H1 (cell line): Measurements from ENCODE around the gene BUD13. TPM values are rescaled to one million over a fixed set of nuclear protein-coding genes. Genes with fewer than 3 reads are reported as not detected.

Source experiments
- CTCF ChIA-PET: fragments of 300-600 bp; sonication (Branson Sonifier 250); formaldehyde crosslinking; loops from one replicate; lab custom pipeline; 2021; ENCODE audit not compliant: partially characterized antibody; lab: Charles Lee
- POLR2A ChIA-PET: fragments of 300-600 bp; sonication (Branson Sonifier 250); formaldehyde crosslinking; loops from one replicate; lab custom pipeline; 2021; ENCODE audit warnings: inconsistent platforms; ENCODE audit not compliant: partially characterized antibody; lab: Charles Lee
- DNase-seq, 2 experiments: peaks; one replicate each; pipeline versions ENCODE4 v3.0.0 to v3.0.0-alpha.2; 2010 to 2022; ENCODE audit warnings: low spot score in 2 of 2, low read depth in 1 of 2, mixed read lengths in 1 of 2
- FAIRE-seq: peaks from 2 replicates; lab custom pipeline; 2011; peaks lifted over from hg19 to GRCh38; lab: Jason Lieb, UNC
- H2AFZ ChIP-seq: 2 replicates; pipeline ENCODE4 v1.8.1; 2012; ENCODE audit warnings: low read length, inconsistent platforms
- H2AK5ac ChIP-seq: 2 replicates; pipeline ENCODE4 v1.6.1; 2013; ENCODE audit warnings: low read depth, low read length
- H2BK120ac ChIP-seq: replicated peaks from 2 replicates; pipeline ENCODE3; 2013; ENCODE audit warnings: low read depth, low read length, inconsistent platforms
- H2BK12ac ChIP-seq: 2 replicates; pipeline ENCODE4 v1.6.1; 2013; ENCODE audit warnings: low read depth, low read length
- H2BK15ac ChIP-seq: 2 replicates; pipeline ENCODE4 v1.6.1; 2013; ENCODE audit warnings: low read length
- H2BK20ac ChIP-seq: 2 replicates; pipeline ENCODE4 v1.6.1; 2013; ENCODE audit warnings: low read length
- H2BK5ac ChIP-seq: 2 replicates; pipeline ENCODE4 v1.6.1; 2013; ENCODE audit warnings: low read depth, low read length
- H3K14ac ChIP-seq: 2 replicates; pipeline ENCODE4 v1.6.1; 2013; ENCODE audit warnings: inconsistent platforms; ENCODE audit not compliant: insufficient read length
- H3K18ac ChIP-seq: 2 replicates; pipeline ENCODE4 v1.6.1; 2013; ENCODE audit warnings: low read length; ENCODE audit errors: extremely low read depth
- H3K23ac ChIP-seq: 2 replicates; pipeline ENCODE4 v1.6.1; 2013; ENCODE audit warnings: inconsistent platforms; ENCODE audit not compliant: insufficient read length
- H3K23me2 ChIP-seq: 2 replicates; pipeline ENCODE4 v1.6.1; 2013; ENCODE audit warnings: low read depth, low read length
- H3K27ac ChIP-seq: 2 replicates; pipeline ENCODE4 v1.6.1; 2011; ENCODE audit warnings: low read depth, low read length, inconsistent platforms
- H3K27me3 ChIP-seq, 4 experiments: replicated peaks in 1 of 4; 1 replicate in 1 of 4; 2 replicates in 3 of 4; pipeline versions ENCODE4 v1.6.1 to v1.8.1; 2011 to 2013; ENCODE audit warnings: low read length in 3 of 4, mild to moderate bottlenecking in 3 of 4, inconsistent platforms in 2 of 4, mixed read lengths in 2 of 4, moderate library complexity in 1 of 4; ENCODE audit not compliant: control insufficient read depth in 3 of 4, insufficient read depth in 3 of 4; ENCODE audit errors: extremely low read depth in 1 of 4
- H3K36me3 ChIP-seq, 4 experiments: 2 replicates each; pipeline versions ENCODE4 v1.6.1 to v1.8.1; 2011 to 2013; ENCODE audit warnings: mild to moderate bottlenecking in 4 of 4, low read length in 3 of 4, moderate library complexity in 2 of 4, control low read depth in 1 of 4, inconsistent platforms in 1 of 4; ENCODE audit not compliant: insufficient read depth in 4 of 4, control insufficient read depth in 2 of 4
- H3K4ac ChIP-seq: replicated peaks from 2 replicates; pipeline ENCODE3; 2013; ENCODE audit warnings: low read length, low read depth, mixed read lengths, inconsistent platforms; ENCODE audit not compliant: insufficient read length
- H3K4me1 ChIP-seq, 4 experiments: replicated peaks in 1 of 4; 1 replicate in 1 of 4; 2 replicates in 3 of 4; pipeline versions ENCODE4 v1.6.1 to v1.8.1; 2011 to 2013; ENCODE audit warnings: low read length in 3 of 4, inconsistent platforms in 2 of 4, mixed read lengths in 1 of 4; ENCODE audit not compliant: insufficient read depth in 4 of 4, control insufficient read depth in 3 of 4
- H3K4me2 ChIP-seq, 2 experiments: 2 replicates each; pipeline versions ENCODE4 v1.6.1 to v1.8.1; 2011 to 2013; ENCODE audit warnings: low read depth in 2 of 2, low read length in 2 of 2, control low read depth in 1 of 2, inconsistent platforms in 1 of 2, mild to moderate bottlenecking in 1 of 2; ENCODE audit not compliant: insufficient read depth in 1 of 2
- H3K4me3 ChIP-seq, 4 experiments: fragments of 200-600, 300-600 bp in 1 of 4; sonication (generic), shearing (Covaris generic), sonication (Bioruptor Twin) in 1 of 4; 2 replicates each; pipeline versions ENCODE4 v1.5.1 to v1.8.1; 2011 to 2016; ENCODE audit warnings: low read length in 4 of 4, low read depth in 3 of 4, control low read depth in 2 of 4, inconsistent platforms in 2 of 4, mild to moderate bottlenecking in 2 of 4, mixed read lengths in 1 of 4, moderate library complexity in 1 of 4; ENCODE audit not compliant: insufficient read depth in 2 of 4; ENCODE audit errors: extremely low read depth in 1 of 4
- H3K56ac ChIP-seq: replicated peaks from 2 replicates; pipeline ENCODE3; 2013; ENCODE audit warnings: low read depth, mild to moderate bottlenecking, mixed read lengths, low read length, inconsistent platforms; ENCODE audit not compliant: insufficient read length
- H3K79me1 ChIP-seq: 2 replicates; pipeline ENCODE4 v1.6.1; 2013; ENCODE audit warnings: low read depth, low read length, control low read depth
- H3K79me2 ChIP-seq, 2 experiments: 2 replicates each; pipeline versions ENCODE4 v1.6.1 to v1.8.1; 2012 to 2013; ENCODE audit warnings: low read length in 2 of 2, mild to moderate bottlenecking in 2 of 2, inconsistent platforms in 1 of 2; ENCODE audit not compliant: insufficient read depth in 2 of 2, control insufficient read depth in 1 of 2
- H3K9ac ChIP-seq, 4 experiments: replicated peaks in 1 of 4; 1 replicate in 1 of 4; 2 replicates in 3 of 4; pipeline versions ENCODE4 v1.6.1 to v1.8.1; 2011 to 2013; ENCODE audit warnings: low read depth in 3 of 4, low read length in 3 of 4, control low read depth in 2 of 4, mild to moderate bottlenecking in 2 of 4, moderate library complexity in 2 of 4, inconsistent platforms in 1 of 4; ENCODE audit errors: extremely low read depth in 1 of 4
- H3K9me3 ChIP-seq, 2 experiments: 2 replicates each; pipeline versions ENCODE4 v1.6.1 to v1.8.1; 2012 to 2013; ENCODE audit warnings: mild to moderate bottlenecking in 2 of 2, moderate library complexity in 2 of 2, control low read depth in 1 of 2, inconsistent platforms in 1 of 2, low read depth in 1 of 2, low read length in 1 of 2, mixed read lengths in 1 of 2; ENCODE audit not compliant: insufficient read depth in 2 of 2
- H4K20me1 ChIP-seq, 2 experiments: replicated peaks in 1 of 2; 2 replicates each; pipeline versions ENCODE3 to v1.8.1; 2011 to 2013; ENCODE audit warnings: inconsistent platforms in 2 of 2, low read length in 2 of 2, mild to moderate bottlenecking in 1 of 2; ENCODE audit not compliant: insufficient read depth in 2 of 2, control insufficient read depth in 1 of 2
- H4K5ac ChIP-seq: 2 replicates; pipeline ENCODE4 v1.6.1; 2013; ENCODE audit warnings: low read length, low read depth, mixed read lengths, inconsistent platforms; ENCODE audit not compliant: insufficient read length
- H4K8ac ChIP-seq: 2 replicates; pipeline ENCODE4 v1.8.0; 2013; ENCODE audit warnings: mild to moderate bottlenecking, moderate library complexity, low read length, inconsistent platforms; ENCODE audit not compliant: insufficient read depth; ENCODE audit errors: extremely low read depth
- H4K91ac ChIP-seq: replicated peaks from 2 replicates; pipeline ENCODE3; 2013; ENCODE audit warnings: low read length, mixed read lengths, inconsistent platforms; ENCODE audit not compliant: insufficient read length
- RAD21 ChIP-seq, 2 experiments: IDR thresholded peaks in 1 of 2; conservative IDR thresholded peaks in 1 of 2; 2 replicates each; pipeline ENCODE4 v1.6.1; 2011; ENCODE audit warnings: low read depth in 2 of 2, low read length in 2 of 2, improper control_type of control experiment in 1 of 2, inconsistent platforms in 1 of 2, mild to moderate bottlenecking in 1 of 2, moderate library complexity in 1 of 2
- RNF2 ChIP-seq: fragments of 200-900, 300-1000 bp; sonication (generic); IDR thresholded peaks from 2 replicates; pipeline ENCODE4 v1.7.1; 2016; ENCODE audit warnings: borderline replicate concordance, low read depth, mild to moderate bottlenecking, antibody characterized with exemption, low read length; ENCODE audit not compliant: poor library complexity, severe bottlenecking; ENCODE audit errors: missing control alignments
- SIN3A ChIP-seq, 2 experiments: IDR thresholded peaks in 1 of 2; conservative IDR thresholded peaks in 1 of 2; 2 replicates each; pipeline ENCODE4 v1.6.1; 2011 to 2012; ENCODE audit warnings: low read length in 2 of 2, improper control_type of control experiment in 1 of 2, low read depth in 1 of 2, mild to moderate bottlenecking in 1 of 2
- TCF12 ChIP-seq: IDR thresholded peaks from 2 replicates; pipeline ENCODE4 v1.6.1; 2011; ENCODE audit warnings: low read depth, mild to moderate bottlenecking, low read length
- WGBS, 2 experiments: shearing (Covaris generic) in 1 of 2; methylation state at CpG; one replicate each; pipeline versions ENCODE4 v1.1.6 to v1.1.7; 2013 to 2015; ENCODE audit warnings: low lambda C conversion rate in 2 of 2, mixed read lengths in 2 of 2, inconsistent platforms in 1 of 2, low coverage in 1 of 2, missing lambda C conversion rate in 1 of 2; ENCODE audit not compliant: insufficient replicate concordance in 2 of 2, insufficient coverage in 1 of 2, insufficient read length in 1 of 2; ENCODE audit errors: extremely low coverage in 1 of 2, missing lambda C conversion rate in 1 of 2; 5-methylcytosine and 5-hydroxymethylcytosine counted together
- polyA plus RNA-seq, 7 experiments: library from polyadenylated mRNA; depleted of rRNA in 3 of 7; stranded (reverse) in 5 of 7; unstranded in 2 of 7; fragments of >200 nt in 5 of 7; fragments of 200-250 nt in 2 of 7; gene quantifications; 1 replicate in 5 of 7; 2 replicates in 1 of 7; 4 replicates in 1 of 7; pipeline versions ENCODE4 v1.2.1 to v1.2.3, GENCODE V29; 2011 to 2013; ENCODE audit warnings: missing spikeins in 2 of 7, mixed read lengths in 2 of 7
- total RNA-seq: library from RNA; stranded (reverse); fragmentation: NEBNext Ultra II Directional; extraction: Animal tissue kit (Norgen Biotek cat#: 25700); gene quantifications from 2 replicates; pipeline ENCODE4 v1.2.1, GENCODE V29; 2021
- TF ChIP-seq, protein P1 (sequence below), 3 experiments: IDR thresholded peaks; 1 replicate in 2 of 3; 2 replicates in 1 of 3; pipeline versions ENCODE4 v1.5.1 to v1.6.1; 2011; ENCODE audit warnings: low read length in 3 of 3, mild to moderate bottlenecking in 3 of 3, inconsistent platforms in 2 of 3, low read depth in 1 of 3, moderate library complexity in 1 of 3; ENCODE audit not compliant: insufficient read depth in 1 of 3; ENCODE audit errors: control extremely low read depth in 1 of 3

BUD13 gene
- total and polyA plus RNA-seq, 2 of the 8 experiments (the other 6 are each of a cell fraction or from before 2014, with no cell fraction given), result 24.8 to 27.2 TPM

DNA sequence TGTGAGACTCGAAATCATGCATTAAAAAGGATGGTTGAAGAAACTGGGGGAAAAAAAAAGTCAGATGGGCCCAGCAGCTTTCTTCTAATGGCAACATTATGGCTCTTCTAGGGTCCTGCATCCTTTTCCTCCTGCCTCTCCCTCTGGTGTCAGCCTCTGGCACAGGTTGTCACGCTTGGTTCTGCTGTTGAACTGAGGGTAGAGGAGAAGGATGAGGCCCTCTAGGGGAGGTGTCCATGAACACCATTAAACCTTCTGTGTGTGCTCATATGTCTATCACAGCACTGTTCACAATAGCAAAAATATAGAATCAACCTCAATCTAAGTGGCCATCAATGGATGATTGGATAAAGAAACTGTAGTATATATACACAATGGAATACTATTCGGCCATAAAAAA is 36.0 kb downstream of the BUD13 start:
- 76% methylated on average over 3 of the region's 3 CpGs; no CpG with 5 or more reads in 1 of the 2 experiments for WGBS, 2 experiments
- H2BK15ac ChIP-seq, result no peak overlapping the region
- H3K4ac ChIP-seq, result no peak overlapping the region
- no peak overlapping the region for H3K4me3 ChIP-seq
- ChIA-PET POLR2A (no interaction called here), CTCF (interaction anchor here (1.0 to 11.9 kb wide), 13 partner anchors 12 to 495 kb away, joined by 3 to 334 read pairs (median 5); partner anchors contain the start of genes APOA1 and ZPR1)
- no peak overlapping the region for H2BK5ac ChIP-seq
- H4K91ac ChIP-seq, result no peak overlapping the region
- H3K27ac ChIP-seq, result no peak overlapping the region
- H2BK120ac ChIP-seq, result no peak overlapping the region
- FAIRE-seq (peak; percentile 82), DNase-seq (peak in 1 of 2 experiments; percentile 45)
- no peaks in the 10 kb centered on the region for H3K36me3 ChIP-seq
- peaks cover 0 to 10% (median 6%) of the 10 kb centered on the region in 4 experiments; a peak in 6 of 7 replicates for H3K4me1 ChIP-seq
- H3K9me3 ChIP-seq, result no peaks in the 10 kb centered on the region
- H4K5ac ChIP-seq, result no peak overlapping the region
- no peak overlapping the region for H3K4me2 ChIP-seq
- no peak overlapping the region for H3K18ac ChIP-seq
- no peaks in the 10 kb centered on the region for H4K20me1 ChIP-seq
- H3K9ac ChIP-seq, result no peak overlapping the region
- H4K8ac ChIP-seq, result no peak overlapping the region
- H3K14ac ChIP-seq, result no peak overlapping the region
- H2AFZ ChIP-seq, result no peak overlapping the region
- H3K56ac ChIP-seq, result no peak overlapping the region
- no peak overlapping the region for H2BK20ac ChIP-seq
- no peaks in the 10 kb centered on the region for H3K79me2 ChIP-seq
- H2BK12ac ChIP-seq, result no peak overlapping the region
- H3K79me1 ChIP-seq, result no peaks in the 10 kb centered on the region
- TF ChIP-seq TCF12 (no peak), RNF2 (no peak), SIN3A (conservative IDR thresholded peaks at IDR 0.05 in 1 of 2, IDR thresholded peaks at IDR 0.05 in 1 of 2; ENCODE audit: low read depth in 1 of 2, low read length in 2 of 2) (no peak), RAD21 (IDR thresholded peaks at IDR 0.05 in 1 of 2, conservative IDR thresholded peaks at IDR 0.05 in 1 of 2; ENCODE audit: low read depth in 2 of 2, low read length in 2 of 2) (peak; percentile 13 to 44; a peak in 3 of 4 replicates)
- TF ChIP-seq, protein P1, sequence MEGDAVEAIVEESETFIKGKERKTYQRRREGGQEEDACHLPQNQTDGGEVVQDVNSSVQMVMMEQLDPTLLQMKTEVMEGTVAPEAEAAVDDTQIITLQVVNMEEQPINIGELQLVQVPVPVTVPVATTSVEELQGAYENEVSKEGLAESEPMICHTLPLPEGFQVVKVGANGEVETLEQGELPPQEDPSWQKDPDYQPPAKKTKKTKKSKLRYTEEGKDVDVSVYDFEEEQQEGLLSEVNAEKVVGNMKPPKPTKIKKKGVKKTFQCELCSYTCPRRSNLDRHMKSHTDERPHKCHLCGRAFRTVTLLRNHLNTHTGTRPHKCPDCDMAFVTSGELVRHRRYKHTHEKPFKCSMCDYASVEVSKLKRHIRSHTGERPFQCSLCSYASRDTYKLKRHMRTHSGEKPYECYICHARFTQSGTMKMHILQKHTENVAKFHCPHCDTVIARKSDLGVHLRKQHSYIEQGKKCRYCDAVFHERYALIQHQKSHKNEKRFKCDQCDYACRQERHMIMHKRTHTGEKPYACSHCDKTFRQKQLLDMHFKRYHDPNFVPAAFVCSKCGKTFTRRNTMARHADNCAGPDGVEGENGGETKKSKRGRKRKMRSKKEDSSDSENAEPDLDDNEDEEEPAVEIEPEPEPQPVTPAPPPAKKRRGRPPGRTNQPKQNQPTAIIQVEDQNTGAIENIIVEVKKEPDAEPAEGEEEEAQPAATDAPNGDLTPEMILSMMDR (IDR thresholded peaks at IDR 0.05; ENCODE audit: control extremely low read depth in 1 of 3, insufficient read depth in 1 of 3, low read depth in 1 of 3, low read length in 3 of 3), result peak; percentile 49 to 94 (median 71)
- H3K27me3 ChIP-seq, result no peaks in the 10 kb centered on the region
- no peak overlapping the region for H2AK5ac ChIP-seq
- no peaks in the 10 kb centered on the region for H3K23me2 ChIP-seq
- no peak overlapping the region for H3K23ac ChIP-seq
